ENCODE measurements around the gene MBTPS1. TPM values are rescaled to one million over a fixed set of nuclear protein-coding genes. Genes with fewer than 3 reads are reported as not detected.

Gene MBTPS1
- total and polyA plus RNA-seq, 4 donors, result 45.5 to 130 (median 68.0) TPM

DNA sequence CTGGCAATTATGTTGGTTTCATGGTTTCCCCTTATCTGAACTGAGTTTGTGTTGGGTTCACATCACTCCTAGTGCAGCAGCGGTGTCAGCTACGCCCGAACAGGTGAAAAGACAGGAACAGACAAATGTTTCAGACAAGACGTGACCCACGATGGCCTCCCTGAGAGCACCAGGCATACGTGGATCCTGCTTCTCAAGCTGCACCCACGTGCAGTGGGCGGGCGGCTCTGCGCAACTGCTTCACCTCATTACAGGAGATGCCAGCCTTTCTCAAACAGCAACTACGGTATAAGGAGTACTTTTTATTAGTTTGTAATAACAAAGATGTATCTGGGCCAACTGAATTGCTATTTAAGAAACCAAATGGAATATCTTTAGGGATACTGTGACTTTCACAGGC, 41.4 kb downstream of the MBTPS1 start:
- H3K4me3 ChIP-seq, result no peak overlapping the region
- WGBS, 2 donors, result 93 to 98% methylated on average over 11 of the region's 11 CpGs
- H3K4me1 ChIP-seq (ENCODE audit: control insufficient read depth in 5 of 5, insufficient read depth in 5 of 5, low read length in 5 of 5), result no peaks in the 10 kb centered on the region
- DNase-seq (no peak), ATAC-seq (ENCODE audit: insufficient read depth, low FRiP score) (no peak)
- peak overlapping the region in 1 of 2 donors; percentile 68 for H3K27ac ChIP-seq (ENCODE audit: low read depth in 1 of 2, low read length in 1 of 2)
- TF ChIP-seq, protein P1, sequence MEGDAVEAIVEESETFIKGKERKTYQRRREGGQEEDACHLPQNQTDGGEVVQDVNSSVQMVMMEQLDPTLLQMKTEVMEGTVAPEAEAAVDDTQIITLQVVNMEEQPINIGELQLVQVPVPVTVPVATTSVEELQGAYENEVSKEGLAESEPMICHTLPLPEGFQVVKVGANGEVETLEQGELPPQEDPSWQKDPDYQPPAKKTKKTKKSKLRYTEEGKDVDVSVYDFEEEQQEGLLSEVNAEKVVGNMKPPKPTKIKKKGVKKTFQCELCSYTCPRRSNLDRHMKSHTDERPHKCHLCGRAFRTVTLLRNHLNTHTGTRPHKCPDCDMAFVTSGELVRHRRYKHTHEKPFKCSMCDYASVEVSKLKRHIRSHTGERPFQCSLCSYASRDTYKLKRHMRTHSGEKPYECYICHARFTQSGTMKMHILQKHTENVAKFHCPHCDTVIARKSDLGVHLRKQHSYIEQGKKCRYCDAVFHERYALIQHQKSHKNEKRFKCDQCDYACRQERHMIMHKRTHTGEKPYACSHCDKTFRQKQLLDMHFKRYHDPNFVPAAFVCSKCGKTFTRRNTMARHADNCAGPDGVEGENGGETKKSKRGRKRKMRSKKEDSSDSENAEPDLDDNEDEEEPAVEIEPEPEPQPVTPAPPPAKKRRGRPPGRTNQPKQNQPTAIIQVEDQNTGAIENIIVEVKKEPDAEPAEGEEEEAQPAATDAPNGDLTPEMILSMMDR (IDR thresholded peaks at IDR 0.05; ENCODE audit: control extremely low read depth, extremely low read depth), result no peak
- peaks cover 5 to 42% (median 25%) of the 10 kb centered on the region in 4 donors for H3K36me3 ChIP-seq (ENCODE audit: control insufficient read depth in 4 of 4, insufficient read depth in 4 of 4, low read length in 4 of 4)
- H3K27me3 ChIP-seq (ENCODE audit: control insufficient read depth in 3 of 3, insufficient read depth in 3 of 3, low read length in 2 of 3), result no peaks in the 10 kb centered on the region
- no peak overlapping the region for H3K9ac ChIP-seq (ENCODE audit: insufficient read depth in 1 of 2, low read length in 2 of 2)
- H3K9me3 ChIP-seq (ENCODE audit: control insufficient read depth in 4 of 4, insufficient read depth in 3 of 4, low read length in 3 of 4), result no peaks in the 10 kb centered on the region

DNA sequence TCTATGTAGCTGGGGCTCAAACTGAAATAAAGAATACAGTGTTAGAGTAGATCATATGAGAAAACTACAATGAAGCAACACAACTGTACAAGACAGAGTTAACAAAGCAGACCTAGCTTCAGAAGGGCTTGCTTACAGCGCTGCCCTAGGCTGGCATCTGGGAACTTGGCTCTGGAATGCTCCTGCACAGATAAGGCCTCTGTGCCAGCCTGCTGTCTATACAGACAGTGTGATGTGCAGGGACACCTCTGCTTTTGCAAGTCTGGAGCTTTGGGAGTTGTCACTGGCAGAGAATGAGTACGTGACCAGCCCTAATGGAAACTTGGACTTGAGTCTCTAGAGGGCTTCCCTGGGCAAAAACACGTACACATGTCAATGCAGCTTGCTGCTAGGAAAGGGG, 42.0 kb downstream of the MBTPS1 start:
- TF ChIP-seq, protein P1 (IDR thresholded peaks at IDR 0.05; ENCODE audit: control extremely low read depth, extremely low read depth), result no peak
- Histone ChIP-seq H3K27me3 (ENCODE audit: control insufficient read depth in 3 of 3, insufficient read depth in 3 of 3, low read length in 2 of 3) (no peaks in the 10 kb centered on the region), H3K36me3 (ENCODE audit: control insufficient read depth in 4 of 4, insufficient read depth in 4 of 4, low read length in 4 of 4) (peaks cover 7 to 41% (median 25%) of the 10 kb centered on the region in 4 donors), H3K4me1 (ENCODE audit: control insufficient read depth in 5 of 5, insufficient read depth in 5 of 5, low read length in 5 of 5) (no peaks in the 10 kb centered on the region), H3K4me3 (no peak overlapping the region), H3K9ac (ENCODE audit: insufficient read depth in 1 of 2, low read length in 2 of 2) (no peak overlapping the region), H3K27ac (ENCODE audit: low read depth in 1 of 2, low read length in 1 of 2) (peak overlapping the region in 1 of 2 donors; percentile 68), H3K9me3 (ENCODE audit: control insufficient read depth in 4 of 4, insufficient read depth in 3 of 4, low read length in 3 of 4) (no peaks in the 10 kb centered on the region)
- DNase-seq (no peak), ATAC-seq (ENCODE audit: insufficient read depth, low FRiP score) (no peak)
- WGBS, 2 donors, result 92 to 95% methylated on average over 3 of the region's 3 CpGs

DNA sequence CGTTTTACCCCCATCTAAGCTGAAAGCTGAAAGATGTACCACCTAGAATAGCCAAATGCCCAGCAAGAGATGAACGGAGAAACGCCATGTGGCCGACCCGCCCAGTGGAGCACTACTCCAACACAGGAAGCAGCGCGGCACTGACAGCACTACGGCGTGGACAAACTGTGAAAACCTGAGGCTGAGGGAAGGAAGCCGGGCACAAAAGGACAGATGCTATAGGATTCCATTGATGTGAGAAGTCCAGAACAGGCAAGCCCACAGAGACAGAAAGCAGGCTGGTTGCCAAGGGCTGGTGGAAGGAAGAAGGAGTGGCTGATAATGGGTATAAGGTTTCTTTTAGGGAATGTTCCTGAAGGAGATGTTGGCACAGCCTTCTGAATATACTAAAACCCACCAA, 44.7 kb downstream of the MBTPS1 start:
- peaks cover 25 to 54% (median 44%) of the 10 kb centered on the region in 4 donors for H3K36me3 ChIP-seq (ENCODE audit: control insufficient read depth in 4 of 4, insufficient read depth in 4 of 4, low read length in 4 of 4)
- DNase-seq (no peak), ATAC-seq (ENCODE audit: insufficient read depth, low FRiP score) (no peak)
- 68 to 84% methylated on average over 10 of the region's 10 CpGs for WGBS, 2 donors
- H3K27ac ChIP-seq (ENCODE audit: low read depth in 1 of 2, low read length in 1 of 2), result peak overlapping the region in 1 of 2 donors; percentile 6
- H3K9ac ChIP-seq (ENCODE audit: insufficient read depth in 1 of 2, low read length in 2 of 2), result no peak overlapping the region
- H3K27me3 ChIP-seq (ENCODE audit: control insufficient read depth in 3 of 3, insufficient read depth in 3 of 3, low read length in 2 of 3), result no peaks in the 10 kb centered on the region
- H3K9me3 ChIP-seq (ENCODE audit: control insufficient read depth in 4 of 4, insufficient read depth in 3 of 4, low read length in 3 of 4), result no peaks in the 10 kb centered on the region
- TF ChIP-seq, protein P1 (IDR thresholded peaks at IDR 0.05; ENCODE audit: control extremely low read depth, extremely low read depth), result no peak
- no peak overlapping the region for H3K4me3 ChIP-seq
- no peaks in the 10 kb centered on the region for H3K4me1 ChIP-seq (ENCODE audit: control insufficient read depth in 5 of 5, insufficient read depth in 5 of 5, low read length in 5 of 5)

DNA sequence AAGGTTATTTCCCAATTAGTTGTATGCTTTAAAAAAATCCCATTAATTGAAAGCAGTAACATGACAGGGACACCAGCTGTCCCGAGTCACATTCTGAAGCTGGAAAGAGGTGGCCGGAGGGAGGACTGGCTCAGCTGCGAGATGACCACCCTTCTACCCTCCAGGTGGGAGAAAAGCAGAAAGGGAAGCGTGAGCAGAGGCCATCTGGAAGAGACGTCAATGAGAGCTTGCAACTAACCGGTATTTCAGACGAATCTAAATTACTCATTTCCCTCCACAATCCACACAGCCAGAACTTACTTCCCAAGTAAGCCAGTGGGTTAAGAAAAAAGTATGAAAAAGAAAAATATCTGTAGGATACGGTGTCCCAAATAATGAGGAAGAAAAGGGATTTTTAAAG, 45.6 kb downstream of the MBTPS1 start:
- peaks cover 31 to 55% (median 48%) of the 10 kb centered on the region in 4 donors for H3K36me3 ChIP-seq (ENCODE audit: control insufficient read depth in 4 of 4, insufficient read depth in 4 of 4, low read length in 4 of 4)
- H3K4me3 ChIP-seq, result no peak overlapping the region
- WGBS, 2 donors, result 77 to 89% methylated on average over 8 of the region's 8 CpGs
- ATAC-seq (ENCODE audit: insufficient read depth, low FRiP score) (no peak), DNase-seq (no peak)
- no peaks in the 10 kb centered on the region for H3K27me3 ChIP-seq (ENCODE audit: control insufficient read depth in 3 of 3, insufficient read depth in 3 of 3, low read length in 2 of 3)
- TF ChIP-seq, protein P1 (IDR thresholded peaks at IDR 0.05; ENCODE audit: control extremely low read depth, extremely low read depth), result no peak
- no peak overlapping the region for H3K27ac ChIP-seq (ENCODE audit: low read depth in 1 of 2, low read length in 1 of 2)
- H3K9ac ChIP-seq (ENCODE audit: insufficient read depth in 1 of 2, low read length in 2 of 2), result no peak overlapping the region
- no peaks in the 10 kb centered on the region for H3K9me3 ChIP-seq (ENCODE audit: control insufficient read depth in 4 of 4, insufficient read depth in 3 of 4, low read length in 3 of 4)
- H3K4me1 ChIP-seq (ENCODE audit: control insufficient read depth in 5 of 5, insufficient read depth in 5 of 5, low read length in 5 of 5), result no peaks in the 10 kb centered on the region

Data from lung (tissue), 12 donors.